Nucleus accumbens (tissue), 56 donors: ENCODE results near the gene VEZF1.

Source experiments
- DNase-seq, 56 donors: peaks; one replicate each; lab custom pipeline; 2025; lab: John Stamatoyannopoulos, UW

Gene VEZF1, protein sequence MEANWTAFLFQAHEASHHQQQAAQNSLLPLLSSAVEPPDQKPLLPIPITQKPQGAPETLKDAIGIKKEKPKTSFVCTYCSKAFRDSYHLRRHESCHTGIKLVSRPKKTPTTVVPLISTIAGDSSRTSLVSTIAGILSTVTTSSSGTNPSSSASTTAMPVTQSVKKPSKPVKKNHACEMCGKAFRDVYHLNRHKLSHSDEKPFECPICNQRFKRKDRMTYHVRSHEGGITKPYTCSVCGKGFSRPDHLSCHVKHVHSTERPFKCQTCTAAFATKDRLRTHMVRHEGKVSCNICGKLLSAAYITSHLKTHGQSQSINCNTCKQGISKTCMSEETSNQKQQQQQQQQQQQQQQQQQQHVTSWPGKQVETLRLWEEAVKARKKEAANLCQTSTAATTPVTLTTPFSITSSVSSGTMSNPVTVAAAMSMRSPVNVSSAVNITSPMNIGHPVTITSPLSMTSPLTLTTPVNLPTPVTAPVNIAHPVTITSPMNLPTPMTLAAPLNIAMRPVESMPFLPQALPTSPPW

DNA sequence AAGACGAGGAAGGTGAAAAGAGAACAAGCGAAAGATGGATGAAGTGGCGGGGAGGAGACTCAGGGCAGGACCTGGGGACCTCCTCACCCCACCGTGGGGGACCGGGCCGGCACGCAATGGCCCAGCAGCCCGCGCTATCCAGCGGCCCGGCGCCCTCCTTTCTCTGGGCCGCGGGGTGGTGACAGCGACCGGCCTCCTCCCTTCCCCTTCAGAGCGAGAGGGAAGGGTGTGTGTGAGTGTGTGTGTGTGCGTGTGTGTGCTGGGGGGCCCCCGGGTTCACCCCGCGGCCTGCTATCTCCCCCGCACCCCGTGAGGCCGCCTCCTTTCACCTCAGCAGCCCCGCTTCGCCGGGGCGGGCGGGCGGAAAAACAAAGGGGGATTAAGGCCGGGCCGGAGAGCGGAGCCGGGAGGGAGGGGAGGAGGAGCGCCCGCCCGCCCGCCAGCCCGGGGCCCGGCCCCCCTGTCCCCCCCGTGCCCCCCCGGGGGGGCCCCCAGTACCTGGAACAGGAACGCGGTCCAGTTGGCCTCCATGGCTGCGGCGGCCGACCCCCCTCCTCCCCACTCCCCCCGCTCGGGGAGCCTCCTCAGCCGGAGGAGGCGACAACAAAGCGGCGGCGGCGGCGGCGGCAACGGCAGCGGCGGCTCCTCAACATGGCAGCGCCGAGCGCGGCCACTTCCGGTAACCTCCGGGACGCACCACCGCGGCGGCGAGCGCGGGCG, at the start of gene VEZF1:
TSS of gene VEZF1 (minus strand) at position 674 of the 720 bp plus-strand sequence. CDS start at position 531, 143 bp downstream.
- DNase-seq: peak in 51 of 56 donors; percentile 43 to 90 (median 79)

DNA sequence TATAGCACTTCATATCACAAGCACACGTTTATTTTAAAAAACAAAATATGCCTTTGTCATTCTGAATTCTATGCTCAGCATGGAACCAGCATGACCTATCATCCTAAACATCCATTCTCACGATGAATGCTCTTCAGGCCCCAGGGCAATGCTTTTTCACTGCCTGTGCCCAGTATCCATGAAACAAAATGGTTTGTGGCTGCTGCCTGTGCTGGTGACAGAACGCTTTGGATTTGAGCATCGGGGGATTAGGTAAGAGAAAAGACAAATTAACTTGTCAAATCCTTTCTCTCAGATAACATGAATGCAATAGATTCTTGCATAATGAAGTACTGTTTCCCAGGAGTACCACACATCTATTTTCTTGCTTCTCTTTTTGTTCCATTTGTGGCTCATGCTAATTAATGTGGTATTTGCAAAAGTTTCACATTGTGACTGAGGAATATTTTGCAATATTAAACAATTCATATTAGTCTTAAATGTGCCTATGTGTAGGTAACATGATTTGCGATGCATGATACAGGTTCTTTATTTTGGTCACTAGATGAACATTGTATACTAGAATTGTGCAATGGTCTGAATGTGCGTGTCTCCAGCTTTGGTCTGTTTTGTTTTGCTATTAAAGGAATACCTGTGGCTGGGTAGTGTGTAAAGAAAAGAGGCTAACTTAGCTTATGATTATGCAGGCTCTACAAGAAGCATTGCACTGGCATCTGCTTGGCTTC, 44.8 kb upstream of the VEZF1 start:
- peak in 5 of 56 donors; percentile 1 to 25 (median 6) for DNase-seq

DNA sequence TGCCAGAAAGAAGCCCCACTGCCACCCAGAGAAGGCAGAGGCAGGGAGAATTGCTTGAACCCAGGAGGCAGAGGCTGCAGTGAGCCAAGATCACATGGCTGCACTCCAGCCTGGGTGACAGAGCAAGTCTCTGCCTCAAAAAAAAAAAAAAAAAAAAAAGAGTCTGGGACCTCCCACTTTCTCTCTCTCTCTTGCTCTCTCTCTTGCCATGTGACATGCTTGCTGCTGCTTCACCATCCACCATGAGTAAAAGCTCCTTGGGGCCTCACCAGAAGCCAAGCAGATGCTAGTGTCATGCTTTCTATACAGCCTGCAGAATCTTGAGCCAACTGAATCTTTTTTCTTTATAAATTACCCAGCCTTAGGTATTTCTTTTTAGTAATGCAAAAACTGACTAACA, 40.5 kb upstream of the VEZF1 start:
- no peak for DNase-seq

DNA sequence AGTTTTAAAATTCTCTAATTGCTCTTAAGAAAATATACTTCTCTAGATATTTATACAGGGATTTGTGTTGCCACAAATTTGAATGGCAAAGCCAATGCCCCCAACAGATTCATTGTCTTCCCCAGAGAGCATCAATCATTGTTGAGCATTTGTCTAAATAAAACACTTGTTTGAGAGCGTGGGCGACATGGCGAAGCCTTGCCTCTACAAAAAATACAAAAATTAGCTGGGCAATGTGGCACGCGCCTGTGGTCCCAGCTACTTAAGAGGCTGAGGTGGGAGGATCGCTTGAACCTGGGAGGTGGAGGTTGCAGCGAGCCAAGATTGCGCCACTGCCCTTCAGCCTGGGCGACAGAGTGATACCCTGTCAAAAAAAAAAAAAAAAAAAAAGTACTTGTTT, 32.3 kb upstream of the VEZF1 start:
- DNase-seq: no peak

DNA sequence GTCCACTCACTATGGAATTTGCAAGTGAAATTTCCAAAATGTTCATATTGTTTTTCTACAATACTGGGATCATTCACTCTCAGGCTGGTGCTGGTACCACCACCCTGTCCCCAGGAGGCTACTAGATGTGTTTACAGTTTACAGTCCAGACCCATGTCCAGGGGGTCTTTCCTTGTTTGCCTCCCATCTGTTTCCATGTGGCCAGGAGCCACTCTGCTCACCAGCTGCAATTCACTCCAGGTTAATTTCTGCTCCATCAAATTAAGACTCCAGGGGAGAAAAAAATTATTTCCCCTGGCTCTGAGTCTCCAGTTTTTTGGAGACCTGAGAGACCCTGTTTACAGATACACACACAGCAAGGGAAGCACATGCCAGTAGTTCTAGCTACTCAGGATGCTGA, 31.5 kb upstream of the VEZF1 start:
- no peak for DNase-seq

DNA sequence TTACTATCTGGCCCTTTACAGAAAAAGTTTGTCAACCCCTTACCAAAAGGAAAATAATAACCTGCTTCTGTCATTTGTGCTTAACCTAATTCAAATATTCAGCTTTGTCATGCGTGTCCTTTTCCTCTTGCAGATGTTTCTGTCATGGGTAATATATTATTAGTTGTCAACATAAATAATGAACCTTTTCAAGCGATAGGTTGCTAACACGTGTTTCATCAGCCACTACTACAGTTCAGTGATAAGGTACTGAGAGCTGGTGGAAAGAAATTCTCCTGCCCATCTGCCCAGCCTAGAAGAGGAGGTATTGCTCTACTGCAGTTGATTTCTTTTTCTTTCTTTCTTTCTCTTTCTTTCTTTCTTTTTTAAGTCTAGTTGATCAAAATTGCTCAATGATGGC, 31.0 kb upstream of the VEZF1 start:
- no peak for DNase-seq

DNA sequence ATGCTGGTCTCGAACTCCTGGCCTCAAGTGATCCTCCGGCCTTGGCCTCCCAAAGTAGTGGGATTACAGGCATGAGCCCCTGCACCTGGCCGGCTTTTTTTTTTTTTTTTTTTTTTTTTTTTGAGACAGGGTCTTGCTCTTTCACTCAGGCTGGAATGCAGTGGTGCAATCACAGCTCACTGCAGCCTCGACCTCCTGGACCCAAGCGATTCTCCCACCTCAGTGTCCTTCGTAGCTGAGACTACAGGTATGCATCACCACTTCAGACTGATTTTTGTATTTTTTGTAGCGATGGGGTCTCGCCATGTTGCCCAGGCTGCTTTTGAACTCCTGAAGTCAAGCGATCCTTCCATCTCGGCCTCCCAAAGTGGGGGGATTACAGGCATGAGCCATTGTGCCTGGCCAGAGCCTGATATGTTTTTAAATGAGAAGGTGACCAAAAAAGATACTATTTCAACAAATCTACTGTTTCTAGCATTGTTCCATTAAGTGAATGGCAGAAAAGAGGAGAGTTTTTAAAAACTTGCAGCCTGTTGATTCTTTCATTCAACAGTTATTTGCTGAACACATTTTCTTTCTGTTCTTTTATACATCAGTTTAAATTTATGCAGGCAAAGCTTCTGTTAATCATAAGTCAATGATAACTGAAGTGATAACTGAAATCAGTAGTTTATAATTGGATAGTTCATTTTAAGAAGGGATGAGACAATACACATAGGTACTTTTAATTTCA, 22.2 kb upstream of the VEZF1 start:
- DNase-seq: no peak

DNA sequence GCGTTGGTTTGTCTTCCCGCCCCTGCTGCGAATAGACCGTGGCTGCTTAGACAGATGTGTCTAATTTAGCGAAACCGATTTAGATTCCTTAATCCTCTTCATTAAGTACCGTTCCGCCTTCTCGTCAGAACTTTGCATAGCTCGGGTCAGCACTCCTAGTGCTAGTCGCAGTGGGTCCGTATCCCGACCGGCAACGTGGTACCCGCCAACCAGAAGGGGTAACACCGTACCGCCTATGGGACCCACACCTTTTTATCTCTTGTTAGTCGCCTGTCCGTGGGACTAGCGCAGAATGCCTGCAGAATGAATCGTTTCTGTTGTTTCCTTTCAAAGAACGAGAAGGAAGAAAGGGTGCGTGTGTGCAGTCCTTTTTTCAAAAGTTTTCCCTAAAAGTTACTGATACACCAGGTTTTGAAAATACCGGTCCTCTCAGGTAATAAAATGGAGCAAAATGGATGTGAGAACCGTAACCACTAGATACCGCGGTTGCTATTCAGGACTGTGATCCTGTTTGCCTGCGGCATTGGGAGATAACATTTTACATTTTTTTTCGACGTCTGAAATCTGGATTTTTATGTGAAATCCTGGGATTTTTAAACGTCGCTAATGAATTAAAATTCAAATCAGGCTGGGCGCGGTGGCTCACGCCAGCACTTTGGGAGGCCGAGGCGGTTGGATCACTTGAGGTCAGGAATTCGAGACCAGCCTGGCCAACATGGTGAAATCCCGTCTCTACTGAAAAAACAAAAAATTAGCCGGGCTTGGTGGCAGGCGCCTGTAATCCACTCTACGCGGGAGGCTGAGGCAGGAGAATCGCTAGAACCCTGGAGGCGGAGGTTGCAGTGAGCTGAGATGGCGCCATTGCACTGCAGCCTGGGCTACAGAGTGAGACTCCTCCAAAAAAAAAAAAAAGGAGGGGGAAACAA, 20.0 kb upstream of the VEZF1 start:
- DNase-seq: peak in 1 of 56 donors; percentile 61

DNA sequence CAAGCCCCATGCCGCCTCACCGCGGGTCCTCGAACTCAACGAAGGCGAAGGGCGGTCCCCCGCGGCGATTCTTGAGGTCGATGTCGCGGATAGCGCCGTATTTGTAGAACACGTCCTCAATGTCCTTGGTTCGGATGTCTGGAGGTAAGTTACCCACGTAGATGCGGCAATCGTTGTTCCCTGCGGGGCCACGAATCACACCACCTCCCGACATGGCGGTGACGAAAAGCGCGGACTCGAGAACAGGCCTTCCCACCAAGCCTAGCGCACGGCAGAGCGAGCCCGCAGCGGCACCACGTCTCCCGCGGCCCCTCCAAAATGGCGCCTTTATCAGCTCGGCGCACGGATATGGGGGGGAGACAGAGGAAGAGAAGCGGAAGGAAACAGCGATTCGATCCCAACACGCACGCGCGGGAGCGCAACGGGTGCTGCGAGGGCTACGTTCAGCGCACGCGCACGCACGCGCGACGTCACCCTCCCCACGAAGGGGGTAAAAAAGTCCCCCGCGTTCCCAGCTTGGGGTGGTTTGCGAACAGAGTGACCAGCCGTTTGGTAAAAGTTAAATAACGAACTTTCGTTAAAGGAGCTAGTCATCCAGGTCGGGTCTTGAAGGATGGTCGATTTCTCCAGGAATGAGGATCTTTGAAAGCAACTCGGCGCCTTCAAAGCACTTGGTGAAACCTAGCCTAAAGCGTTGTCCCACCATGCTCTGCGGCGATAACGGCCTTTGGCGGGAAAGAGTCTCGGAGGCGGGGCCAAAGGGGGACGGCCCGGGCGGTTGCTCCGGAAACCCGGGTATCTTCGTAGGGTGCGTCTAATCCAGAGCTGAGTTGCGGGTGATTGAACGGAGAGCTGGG, 19.1 kb upstream of the VEZF1 start, which contains the start of gene SRSF1:
TSS of gene SRSF1 (minus strand) at position 323 of the 857 bp plus-strand sequence. CDS start at position 214, 109 bp downstream.
- peak in 55 of 56 donors; percentile 81 to 99 (median 95) for DNase-seq

DNA sequence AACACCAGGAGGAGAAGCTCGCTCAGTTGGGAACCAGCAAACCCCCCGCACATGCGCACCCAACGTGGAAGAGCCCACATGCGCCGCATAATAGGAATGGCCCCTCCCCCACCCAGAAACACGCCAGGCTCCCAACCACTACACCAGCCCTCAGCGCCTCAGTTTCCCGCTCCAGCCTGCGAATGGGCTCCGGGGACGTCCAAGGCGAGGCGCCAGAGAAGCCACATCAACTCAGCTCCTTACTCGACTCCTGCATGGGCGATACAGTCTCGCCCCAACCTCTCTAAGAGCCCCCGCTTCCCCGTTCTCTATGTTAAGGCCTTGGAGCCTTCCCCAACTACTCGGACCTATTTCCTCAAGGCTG, 18.5 kb upstream of the VEZF1 start:
- DNase-seq: peak in 51 of 56 donors; percentile 28 to 85 (median 68)

DNA sequence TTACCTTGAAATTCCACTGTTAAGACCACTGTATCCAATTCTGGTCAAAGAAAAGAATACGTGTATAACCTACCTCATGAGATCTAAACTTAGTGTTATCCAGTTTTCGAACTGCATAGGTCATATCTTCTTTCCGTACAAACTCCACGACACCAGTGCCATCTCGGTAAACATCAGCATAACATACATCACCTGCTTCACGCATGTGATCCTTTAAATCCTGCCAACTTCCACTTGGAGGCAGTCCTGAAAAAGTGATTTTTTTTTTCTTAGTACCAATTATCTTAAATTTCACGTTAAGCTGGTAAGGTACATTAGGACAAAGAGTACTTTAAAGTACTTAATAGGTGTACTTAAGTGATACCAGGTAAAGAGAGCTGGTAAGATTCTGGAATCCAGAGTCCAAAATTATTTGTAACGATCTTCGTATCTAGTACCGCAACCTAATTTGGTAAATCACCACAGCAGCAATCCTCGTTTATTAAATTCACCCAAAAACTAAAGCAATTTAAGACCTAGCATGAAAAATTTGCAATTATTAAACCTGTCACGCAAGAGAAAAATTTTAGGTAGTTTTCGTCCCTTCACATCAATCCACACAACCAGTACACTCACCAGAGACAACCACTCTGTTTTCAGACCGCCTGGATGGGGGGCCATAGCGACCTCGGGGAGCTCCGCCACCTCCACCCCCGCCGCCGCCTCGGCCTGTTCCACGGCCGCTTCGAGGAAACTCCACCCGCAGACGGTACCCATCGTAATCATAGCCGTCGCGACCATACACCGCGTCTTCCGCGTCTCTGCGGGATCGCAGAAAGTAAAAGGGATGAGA, 17.9 kb upstream of the VEZF1 start:
- no peak for DNase-seq

DNA sequence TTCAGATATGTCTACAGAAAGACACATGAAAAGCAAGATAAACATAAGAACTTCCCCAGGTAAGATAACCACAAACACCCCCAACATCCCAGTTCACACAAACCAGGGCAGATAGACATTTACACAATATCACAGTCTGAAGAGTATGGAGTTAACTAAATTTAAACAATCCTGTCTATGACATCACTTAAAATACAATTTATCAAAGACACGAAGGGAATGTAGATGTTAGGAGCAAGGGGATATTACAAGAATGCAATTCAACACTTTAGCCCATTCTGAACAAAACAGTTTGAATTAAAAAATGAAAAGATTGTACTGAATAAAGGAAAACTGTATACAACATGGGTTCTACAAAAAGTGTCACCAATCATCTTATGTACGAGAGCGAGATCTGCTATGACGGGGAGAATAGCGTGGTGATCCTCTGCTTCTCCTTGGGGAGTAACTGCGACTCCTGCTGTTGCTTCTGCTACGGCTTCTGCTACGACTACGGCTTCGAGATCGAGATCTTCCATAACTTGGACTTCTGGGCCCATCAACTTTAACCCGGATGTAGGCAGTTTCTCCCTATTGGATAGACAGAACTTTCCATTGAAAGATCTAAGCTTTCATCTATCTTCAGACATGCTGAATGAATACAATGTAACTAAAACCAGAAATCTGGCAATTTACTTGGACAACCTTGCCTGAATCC, 17.1 kb upstream of the VEZF1 start:
- DNase-seq: no peak

DNA sequence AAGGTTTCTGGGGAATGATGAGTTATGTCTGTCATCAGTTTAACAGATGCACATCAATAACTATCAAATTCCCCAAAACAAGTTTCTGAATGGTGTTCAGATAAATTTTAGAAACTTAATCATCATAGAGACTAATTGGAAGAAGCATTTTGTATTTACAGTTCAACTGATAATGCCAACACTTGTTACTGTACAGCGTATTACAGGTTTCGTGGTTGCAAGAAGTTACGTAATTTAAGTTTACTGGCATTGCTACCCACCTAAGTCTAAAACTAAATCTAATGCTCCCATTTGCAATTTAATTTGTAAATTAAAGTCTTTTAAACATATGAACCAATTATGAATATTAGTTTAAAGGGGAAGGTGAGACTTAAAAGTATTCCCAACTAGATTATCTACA, 16.0 kb upstream of the VEZF1 start:
- no peak for DNase-seq

DNA sequence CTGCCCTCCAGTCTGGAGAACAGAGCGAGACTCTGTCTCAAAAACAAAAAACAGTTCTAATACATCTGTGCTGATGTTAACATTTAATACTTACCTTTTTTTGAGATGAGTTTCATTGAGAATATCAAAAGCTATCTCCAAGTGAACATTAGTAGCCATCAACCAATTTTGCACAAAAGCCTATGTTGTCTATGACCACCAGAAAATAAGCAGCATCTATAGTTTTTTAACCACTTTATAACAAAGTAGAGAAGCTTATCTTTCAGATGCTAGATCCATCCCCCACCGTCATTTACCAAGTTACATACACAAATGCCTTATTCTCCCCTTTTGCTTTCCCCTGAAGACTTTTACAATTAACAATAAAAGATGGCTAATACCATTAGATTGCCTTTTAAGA, 14.9 kb upstream of the VEZF1 start:
- DNase-seq: no peak

DNA sequence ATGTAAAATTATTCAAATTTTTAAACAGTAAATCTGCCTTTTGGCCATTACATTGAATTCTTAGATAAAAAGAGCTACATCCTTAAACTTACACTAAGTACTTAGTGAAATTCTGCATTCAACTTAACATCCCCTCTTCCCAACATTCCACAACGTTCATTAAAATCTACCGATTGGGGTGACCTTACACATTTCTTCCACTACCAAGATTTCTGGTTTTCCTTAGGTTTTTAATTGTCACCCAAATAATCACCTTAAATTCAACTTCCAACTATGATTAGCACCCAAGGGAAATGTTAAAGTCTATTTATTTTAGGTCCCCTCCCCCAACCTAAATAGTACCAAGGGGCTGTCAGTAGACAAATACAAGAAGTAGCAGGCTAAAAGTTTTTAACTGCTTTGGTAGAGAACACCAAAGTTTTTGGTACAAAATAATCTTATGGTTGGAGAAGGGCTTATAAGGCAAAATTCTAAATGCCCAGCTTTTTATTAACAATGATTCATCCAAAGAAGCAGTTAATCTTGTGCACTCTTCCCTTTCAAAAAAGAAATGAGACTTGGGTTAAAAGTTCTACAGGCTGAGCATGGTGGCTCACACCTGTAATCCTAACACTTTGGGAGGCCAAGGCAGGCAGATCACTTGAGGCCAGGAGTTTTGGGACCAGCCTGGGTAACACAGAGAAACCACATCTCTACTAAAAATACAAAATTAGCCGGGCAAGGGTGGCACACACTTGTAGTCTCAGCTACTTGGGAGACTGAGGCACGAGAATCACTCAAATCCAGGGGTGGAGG, 14.3 kb upstream of the VEZF1 start:
- DNase-seq: no peak
